ENCODE data around the gene BFSP1. TPM values are rescaled to one million over a fixed set of nuclear protein-coding genes. Genes with fewer than 3 reads are reported as not detected.

Gene BFSP1
- total RNA-seq, 1 donor from 2014 or later, result 1.3 TPM

DNA sequence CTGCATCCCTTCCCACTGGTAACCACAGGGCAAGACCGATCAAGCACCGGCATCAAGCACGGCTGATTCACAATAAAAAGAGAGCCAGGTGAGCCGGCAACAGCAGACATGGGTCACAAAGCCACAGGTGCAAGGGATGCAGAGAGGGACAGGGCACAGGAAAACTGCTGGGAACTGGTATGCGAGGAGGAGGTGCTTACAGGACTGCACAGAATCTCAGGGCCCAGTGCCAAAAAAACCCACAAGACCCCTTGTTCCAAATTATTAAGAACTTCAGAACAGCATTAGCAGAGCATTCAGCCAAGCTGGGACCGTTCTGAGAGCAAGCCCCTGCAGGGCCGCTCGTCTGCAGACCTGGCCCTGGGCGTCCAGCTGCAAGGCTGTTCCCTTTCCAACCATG, 35.4 kb downstream of the BFSP1 start:
- ATAC-seq, result no peak

DNA sequence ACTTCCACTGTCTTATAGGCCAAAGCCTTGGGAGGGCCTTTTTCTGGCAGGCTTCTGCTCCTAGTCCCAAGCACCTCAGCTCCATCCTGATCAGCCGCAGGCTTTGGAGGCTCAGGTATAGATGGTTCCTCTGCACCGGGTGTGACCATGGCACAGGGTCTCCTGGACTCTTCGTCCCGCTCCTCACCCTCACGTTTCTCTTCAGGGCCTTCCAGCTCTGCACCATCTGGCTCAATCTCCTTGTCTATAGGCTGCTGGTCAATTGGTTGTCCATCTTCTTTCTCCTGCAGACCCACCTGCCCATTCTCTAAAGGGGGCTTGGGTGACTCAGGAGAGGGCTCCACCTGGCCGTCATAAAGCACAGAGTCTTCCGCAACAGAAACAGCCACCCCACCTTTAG, 37.0 kb downstream of the BFSP1 start:
- no peak for ATAC-seq

DNA sequence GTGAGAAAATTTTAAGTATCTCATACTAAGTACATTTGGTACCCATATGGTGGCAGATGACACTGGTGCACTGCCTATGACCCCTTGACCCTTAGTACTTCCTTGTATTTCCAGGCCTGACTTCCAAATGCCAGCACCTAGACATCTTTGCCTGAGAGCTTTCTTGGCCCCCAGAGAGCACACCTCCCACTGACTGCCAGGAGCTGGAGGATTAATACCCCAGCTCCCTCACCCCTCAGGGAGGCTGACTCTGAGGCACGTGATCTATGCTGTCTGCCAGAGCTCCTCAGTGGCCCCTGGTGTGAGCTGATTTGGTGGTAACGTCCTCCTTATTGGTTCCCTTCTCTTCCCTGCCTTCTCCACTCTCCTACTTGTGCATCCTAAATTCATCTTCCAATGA, 38.0 kb downstream of the BFSP1 start:
- ATAC-seq, result no peak

DNA sequence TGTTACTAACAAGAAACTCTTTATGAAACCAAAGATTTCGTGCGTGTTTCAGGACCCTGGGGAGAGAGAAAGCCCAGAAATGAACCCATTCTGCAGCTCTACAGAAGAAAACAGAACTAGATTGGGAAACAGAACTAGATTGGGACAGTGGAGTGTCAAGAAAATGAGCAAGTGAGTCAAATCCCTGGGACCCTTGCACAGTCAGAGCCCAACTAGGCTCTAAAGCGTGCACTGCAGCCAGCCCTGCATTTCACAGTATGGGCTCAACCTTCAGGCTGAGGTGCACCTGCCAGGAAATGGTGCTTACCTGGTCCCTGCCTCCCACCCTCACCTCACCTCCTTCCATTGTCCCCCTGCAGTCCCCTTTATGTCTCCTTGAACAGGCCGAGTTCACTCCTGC, 39.7 kb downstream of the BFSP1 start:
- no peak for ATAC-seq

DNA sequence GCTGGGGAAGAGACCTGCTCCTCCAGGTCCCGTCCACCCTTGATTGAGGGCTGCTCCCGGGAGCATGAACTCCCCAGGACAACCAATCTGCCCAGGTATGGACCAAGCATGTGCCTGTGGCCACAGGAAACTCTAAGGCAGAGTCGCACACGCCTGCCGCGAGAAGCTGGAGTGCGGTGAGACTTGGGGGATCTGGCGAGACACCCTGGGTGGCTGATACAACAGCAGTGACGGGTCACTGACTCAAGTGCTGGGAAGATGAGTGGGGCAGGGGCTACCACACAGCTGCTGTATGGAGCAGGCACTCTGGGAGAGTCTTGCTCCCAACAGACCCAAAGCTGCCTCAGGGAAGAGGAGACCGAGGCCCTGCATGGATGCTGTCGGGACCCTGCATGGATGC, 40.1 kb downstream of the BFSP1 start:
- ATAC-seq, result no peak

DNA sequence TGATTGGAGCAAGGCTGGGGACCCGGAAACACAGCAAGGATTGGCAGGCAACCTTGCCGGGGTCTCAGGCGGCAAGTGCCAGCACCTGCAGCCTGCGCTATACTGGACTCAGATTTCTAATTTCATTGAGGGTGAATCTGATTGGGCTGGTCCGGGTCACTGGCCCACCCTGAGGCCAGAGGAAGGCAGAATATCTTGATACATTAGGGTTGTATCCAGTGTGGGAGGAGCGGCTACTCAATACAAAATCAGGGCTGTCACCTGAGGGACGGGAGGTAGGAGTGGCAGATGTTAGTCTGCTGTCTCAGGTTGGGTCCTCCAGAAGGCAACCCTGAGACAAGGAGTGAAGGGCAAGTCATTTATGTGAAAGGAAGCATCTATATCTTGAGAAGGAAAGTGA, 40.7 kb downstream of the BFSP1 start:
- ATAC-seq, result no peak

DNA sequence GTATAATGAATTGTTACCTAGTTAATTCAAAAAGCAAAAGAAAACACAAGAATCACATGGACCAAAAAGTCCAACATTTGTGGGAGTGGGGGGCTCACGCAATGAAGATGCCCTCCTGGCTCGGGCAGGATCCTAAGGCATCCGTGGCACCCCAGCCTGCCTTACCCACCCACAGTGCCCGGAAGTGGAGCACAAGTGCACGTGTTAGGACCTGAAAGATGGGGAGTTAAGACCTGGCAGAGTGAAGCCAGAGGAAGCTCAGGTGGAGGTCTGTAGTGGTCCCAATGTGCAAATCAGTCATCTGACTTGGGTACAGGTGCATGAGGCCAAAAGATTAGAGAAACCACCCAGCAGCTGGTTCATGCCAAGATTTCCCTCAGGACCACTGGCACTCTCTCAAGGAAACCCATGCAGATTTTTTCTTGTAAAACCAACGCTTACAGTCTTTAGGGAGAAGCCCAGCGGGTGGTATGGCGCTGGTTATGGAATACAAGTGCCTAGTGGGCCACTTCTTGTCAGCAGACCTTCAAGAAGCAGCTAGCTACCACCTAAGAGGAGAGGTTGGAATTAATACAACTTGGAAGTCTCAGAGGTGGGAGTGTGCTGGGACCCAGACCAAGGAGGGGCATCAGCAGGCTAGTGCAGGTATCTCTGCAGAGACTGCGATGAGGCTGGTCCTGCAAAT, 42.1 kb downstream of the BFSP1 start:
- ATAC-seq, result no peak

DNA sequence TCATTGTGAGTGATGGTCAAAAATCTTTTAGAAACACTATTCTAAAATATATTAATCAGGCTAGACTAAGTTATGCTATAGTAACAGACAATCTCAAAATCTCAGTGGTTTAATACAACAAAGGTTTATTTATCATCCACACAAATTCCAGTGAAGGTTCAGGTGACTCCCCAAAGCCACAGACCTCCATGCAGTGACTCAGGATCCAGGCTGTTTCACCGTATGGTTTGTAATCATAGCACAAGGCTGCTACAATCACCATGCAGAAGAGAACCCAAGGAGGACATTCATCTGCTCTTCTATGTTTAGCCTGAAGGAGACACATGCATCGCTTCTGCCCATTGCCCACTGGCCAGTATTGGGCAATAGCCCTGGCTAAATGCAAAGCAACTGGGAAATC, 46.2 kb downstream of the BFSP1 start:
- ATAC-seq, result no peak

DNA sequence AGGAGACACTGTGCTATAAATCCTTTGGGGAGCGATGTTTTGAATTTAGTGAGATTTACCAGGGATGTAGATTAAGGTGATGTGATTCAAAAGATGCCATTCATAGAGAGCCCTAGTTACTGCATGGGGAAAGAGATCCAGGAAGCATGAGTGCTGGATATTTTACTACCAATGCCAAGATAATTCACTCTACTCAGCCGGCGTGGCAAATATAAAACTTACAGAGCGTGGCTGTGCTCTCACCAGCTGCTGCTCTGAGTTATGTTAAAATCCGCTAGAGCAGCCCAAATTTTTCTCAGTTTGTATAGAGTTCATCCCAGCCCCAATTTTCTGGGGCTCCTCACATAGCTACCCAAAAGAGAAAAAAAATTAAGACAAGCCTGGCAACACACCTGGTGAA, 48.6 kb downstream of the BFSP1 start:
- no peak for ATAC-seq

DNA sequence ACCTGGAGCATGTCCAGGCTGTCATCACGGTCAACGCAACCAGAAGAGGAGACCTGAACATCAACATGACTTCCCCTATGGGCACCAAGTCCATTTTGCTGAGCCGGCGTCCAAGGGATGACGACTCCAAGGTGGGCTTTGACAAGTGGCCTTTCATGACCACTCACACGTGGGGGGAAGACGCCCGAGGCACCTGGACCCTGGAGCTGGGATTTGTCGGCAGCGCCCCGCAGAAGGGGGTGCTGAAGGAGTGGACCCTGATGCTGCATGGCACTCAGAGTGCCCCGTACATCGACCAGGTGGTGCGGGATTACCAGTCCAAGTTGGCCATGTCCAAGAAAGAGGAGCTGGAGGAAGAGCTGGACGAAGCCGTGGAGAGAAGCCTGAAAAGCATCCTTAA, 49.5 kb downstream of the BFSP1 start:
- ATAC-seq, result no peak

DNA sequence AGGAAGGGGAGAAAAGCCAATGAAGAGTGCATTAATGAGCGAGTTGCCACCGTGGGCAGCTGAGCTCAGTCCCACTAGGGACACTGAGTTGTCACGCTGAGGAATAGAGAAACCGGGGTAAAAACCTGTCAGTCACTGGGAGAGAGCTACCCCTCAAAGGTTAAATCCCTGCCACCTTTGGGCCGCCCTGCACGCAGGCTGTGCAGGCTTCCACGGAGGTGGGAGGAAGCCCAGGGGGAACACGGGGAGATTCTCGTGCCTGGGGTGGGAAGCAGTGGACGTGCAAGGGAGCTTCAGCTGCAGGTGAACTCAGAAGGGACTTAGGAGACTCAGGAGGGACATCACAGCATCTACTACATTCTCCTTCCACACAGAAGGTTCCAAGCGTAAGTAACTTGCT, 50.5 kb downstream of the BFSP1 start:
- no peak for ATAC-seq

DNA sequence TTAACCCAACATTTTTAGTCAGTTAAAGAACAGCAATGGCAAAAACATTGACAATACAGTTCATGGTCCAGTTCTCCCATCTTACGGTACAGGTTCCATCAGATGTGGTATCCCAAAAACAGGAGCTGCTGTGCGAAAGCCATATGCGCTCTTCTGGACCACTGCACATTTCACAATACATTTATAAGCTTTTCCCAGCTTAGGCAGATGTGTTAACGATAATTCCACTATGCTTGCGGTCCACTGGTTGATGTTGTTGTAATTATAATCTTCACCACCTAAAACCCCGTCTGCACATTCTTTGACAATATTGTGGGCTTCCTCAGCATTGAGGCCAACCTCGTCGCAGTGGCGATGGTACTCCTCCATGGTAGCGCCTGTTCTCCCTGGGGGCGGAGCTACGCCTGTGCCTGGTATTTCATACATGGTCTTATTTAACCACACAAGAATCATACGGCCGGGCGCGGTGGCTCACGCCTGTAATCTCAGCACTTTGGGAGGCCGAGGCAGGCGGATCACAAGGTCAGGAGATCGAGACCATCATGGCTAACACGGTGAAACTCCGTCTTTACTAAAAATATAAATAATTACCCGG, 52.0 kb downstream of the BFSP1 start:
- ATAC-seq, result no peak

DNA sequence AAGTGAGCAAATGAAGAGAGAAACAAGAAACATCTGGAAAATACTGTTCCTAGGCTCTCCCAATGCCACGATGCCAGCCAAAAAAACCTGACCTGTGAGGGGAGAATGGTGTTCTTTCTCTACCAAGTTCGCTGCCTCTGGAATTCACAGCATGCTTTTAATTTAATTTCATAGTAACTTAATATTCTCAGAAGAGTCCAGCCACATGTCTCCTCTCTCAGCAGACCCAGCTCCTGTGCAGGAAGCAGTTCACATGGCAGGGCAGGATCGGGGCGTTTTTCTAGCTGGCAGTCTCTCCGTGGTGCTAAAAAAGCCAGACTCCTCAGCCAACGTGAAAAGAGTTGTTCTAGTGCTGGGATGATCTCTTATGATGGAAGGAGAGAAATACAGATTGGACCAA, 57.5 kb downstream of the BFSP1 start:
- no peak for ATAC-seq

DNA sequence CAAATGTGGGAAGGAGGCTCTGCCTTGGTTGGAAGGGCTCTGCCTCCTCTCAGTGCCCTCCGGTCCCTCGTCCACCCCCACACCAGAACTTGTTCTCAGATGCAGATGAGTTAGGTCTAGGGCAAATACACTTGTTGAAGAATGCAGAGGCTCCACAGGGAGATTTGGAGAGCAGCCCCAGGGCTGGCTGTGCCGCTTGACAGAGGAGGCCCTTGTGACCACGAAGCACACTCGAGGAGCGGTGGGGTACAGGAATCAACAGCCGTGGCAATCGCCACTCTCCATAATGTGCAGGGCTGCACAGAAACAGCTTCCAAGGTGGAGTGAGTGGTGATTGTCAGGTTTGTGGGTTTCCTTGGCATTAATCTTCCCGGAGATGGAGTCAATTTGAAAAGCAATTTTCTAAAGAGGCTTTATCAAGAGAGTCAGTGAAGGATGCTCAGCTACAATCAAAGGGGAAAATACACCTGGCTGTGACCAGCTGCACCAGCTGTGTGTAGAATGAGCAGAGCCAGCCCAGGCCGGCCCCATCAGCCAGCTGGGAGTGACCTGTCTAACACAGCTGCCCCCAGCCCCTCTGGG, 59.5 kb downstream of the BFSP1 start:
- no peak for ATAC-seq

DNA sequence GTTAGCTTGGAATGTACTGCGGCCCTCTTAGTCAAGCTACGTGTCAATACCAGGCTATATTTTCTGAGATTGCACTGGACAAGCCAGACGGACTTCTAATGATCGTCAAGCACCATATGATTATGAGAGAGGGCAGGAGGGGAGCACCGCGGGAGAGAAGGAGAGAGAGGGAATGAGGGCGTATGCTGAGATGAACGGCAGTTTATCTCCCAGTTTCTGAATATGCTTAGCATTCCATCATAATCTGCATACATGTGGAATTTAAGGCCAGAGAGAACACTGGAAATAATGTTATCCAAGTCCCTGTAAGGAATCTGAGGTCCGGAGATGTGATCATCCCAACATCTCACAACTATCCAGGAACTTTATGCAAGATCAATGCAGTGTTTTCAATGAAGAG, 60.2 kb downstream of the BFSP1 start:
- no peak for ATAC-seq

DNA sequence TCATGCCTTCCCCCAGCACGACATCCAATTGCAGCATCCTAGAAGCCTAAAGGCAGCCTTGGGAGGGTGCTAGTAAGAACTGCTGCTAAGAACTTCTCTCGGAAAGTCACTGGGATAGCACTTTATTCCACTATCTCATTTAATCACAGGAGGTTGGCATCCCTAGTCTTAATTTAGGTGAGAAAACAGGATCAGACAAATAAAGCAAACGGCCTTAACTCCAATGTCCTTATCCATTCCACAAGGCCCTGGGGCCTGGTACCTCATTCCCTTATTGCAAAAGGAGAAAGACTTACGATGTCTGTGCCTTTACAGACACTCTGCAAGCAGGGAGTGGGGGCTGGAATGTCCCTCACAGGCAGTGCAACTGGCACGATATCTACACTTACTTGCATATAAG, 60.7 kb downstream of the BFSP1 start:
- no peak for ATAC-seq

DNA sequence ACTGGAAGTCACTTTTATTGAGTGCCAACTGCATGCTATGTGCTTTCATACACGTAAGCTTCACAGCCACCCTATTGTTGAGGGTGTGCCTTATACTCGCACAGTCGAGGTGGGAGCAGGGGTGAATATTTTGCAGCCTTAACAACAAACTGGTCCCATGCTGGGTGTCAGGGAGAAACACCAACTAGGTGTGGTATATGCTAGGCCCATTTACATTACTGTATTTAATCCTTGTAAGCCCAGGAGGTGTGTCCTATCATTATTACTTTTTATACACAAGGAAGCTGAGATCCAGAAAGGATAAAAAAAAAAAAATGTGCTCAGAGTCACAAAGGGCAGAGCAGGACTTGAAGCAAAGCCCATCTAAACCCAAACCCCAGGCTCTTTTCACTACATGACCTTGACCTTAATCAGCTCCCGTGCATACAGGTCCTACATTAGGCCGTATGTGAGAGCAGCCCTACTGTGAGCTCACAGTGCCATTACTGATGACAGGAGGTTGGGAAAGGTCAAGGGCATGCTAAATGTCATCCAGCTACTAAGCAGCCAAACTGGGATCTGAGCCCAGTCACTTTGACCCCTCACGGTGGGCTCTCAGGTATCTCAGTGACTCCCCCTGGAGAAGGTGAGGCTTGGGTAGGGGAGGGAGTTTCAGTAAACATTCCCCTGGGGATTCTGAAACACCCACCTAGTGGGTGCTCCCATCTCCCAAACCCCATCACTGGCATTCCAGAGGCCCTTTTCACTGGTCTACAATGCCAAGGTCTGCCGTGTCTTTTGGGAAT, 61.7 kb downstream of the BFSP1 start:
- ATAC-seq, result no peak

DNA sequence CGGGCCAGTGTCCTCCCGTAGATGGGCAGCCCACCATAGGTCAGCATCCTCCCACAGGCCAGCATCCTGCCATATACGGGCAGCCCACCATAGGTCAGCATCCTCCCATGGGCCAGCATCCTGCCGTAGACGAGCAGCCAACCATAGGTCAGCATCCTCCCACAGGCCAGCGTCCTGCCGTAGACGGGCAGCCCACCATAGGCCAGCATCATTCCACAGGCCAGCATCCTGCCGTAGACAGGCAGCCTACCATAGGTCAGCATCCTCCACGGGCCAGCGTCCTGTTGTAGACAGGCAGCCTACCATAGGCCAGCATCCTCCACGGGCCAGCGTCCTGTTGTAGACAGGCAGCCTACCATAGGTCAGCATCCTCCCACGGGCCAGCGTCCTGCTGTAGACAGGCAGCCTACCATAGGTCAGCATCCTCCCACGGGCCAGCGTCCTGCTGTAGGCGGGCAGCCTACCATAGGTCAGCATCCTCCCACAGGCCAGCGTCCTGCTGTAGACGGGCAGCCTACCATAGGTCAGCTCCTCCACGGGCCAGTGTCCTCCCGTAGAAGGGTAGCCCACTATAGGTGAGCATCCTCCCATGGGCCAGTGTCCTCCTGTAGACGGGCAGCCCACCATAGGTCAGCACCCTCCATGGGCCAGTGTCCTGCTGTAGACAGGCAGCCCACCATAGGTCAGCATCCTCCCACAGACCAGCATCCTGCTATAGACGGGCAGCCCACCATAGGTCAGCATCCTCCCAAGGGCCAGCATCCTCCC, 62.9 kb downstream of the BFSP1 start:
- no peak for ATAC-seq

DNA sequence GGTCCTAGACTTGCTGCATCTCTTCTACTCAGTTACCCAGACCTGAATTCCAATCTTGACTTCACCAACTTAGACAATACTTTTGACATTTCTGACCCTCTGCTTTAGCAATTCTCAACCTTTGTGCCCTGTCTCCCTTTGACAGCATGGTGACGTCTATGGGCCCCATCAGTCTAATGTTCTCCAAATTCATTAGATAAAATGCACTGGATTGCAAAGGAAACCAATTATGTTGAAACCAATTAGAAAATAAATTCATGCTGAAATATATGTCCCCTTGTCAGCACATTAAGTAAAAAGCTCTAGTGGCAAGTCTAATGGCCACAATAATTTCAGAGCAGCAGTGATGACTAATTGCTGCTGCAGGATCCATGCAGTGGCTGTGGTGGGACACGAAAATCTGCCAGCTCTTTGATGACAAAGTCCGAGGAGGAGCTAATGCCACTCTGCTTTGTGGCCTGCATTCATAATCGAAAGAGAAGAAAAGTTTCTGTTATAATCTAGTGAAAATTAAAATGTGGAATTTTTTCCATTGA, 64.0 kb downstream of the BFSP1 start:
- ATAC-seq, result no peak

DNA sequence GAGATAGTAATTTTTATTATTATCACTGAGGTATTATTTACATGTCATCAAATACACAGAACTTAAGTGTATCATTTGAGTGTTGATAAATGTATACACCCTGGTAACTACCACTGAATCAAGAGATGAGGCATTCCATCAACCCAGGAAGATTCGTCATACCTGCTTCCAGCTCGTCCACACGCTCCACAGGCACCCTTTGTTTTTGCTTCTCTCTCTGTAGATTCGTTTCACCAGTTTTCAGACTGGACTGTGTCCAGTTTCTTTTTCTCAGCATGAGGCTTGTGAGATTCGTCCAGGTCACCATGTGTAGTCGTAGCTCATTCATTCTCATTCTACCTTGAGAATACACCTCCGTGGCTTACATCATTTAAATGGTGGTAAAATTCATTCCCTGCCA, 64.5 kb downstream of the BFSP1 start:
- no peak for ATAC-seq

DNA sequence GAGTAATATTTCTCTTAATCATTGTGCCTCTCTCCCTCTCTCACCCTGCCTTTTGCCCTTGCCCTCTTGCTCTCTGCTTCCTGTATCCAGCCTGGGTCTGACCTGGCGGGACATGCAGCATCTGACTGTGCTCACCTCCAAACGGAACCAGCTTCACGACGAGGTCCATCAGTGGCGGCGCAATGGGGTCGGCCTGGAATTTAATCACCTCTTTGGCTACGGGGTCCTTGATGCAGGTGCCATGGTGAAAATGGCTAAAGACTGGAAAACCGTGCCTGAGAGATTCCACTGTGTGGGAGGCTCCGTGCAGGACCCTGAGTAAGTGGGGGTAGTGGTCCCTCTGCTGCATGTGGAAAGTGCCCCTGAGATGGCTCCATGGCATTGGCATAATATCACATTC, 65.9 kb downstream of the BFSP1 start:
- ATAC-seq, result no peak

DNA sequence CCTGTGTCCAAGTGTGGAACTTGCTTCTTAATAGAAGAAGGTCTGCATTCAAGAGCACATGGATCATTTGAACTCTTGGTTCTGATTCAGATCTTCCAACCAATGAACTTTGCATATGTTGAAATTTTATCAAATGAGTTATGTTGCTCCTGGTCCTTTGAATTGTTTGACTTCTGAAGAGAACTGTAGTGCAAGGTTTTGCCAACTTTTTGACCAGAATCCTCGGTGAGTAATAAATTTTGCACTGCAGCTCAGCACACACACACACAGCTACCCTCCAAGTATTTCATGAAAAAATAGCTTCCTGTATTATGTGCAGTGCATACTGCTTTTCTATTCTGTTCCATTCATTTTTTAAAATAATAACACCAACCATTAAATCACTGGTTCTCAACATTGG, 67.5 kb downstream of the BFSP1 start:
- no peak for ATAC-seq

DNA sequence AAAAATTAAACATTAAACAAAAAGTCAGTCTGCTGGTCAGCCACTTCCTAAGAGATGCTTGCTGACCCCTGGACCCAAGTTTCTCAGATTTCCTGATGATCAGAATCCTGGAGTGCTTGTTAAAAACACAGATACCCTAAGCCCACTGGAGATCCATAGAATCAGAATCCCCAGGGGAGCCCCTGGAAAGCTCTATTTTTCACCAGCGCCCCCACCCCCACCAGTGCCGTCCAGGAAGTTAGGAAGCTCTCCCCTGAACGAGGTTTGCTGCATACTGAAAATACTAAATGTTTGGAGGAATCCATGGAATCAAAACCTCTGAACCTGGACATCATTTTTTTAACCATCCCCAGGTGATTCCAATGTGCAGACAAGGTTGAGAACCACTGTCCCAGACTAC, 69.2 kb downstream of the BFSP1 start:
- ATAC-seq, result no peak

All from esophagus mucosa (tissue), 1 donor.